Epithelial cell of esophagus (primary cell): ENCODE results near the gene CPED1.

Experiments used
- DNase-seq: peaks from one replicate; pipeline ENCODE4 v3.0.0; 2010; ENCODE audit warnings: low read depth
- H3K4me3 ChIP-seq: 2 replicates; pipeline ENCODE4 v1.5.1; 2011; ENCODE audit warnings: mild to moderate bottlenecking, low read length, control low read depth
- TF ChIP-seq, protein P1 (sequence below): IDR thresholded peaks from 2 replicates; pipeline ENCODE4 v1.5.1; 2011; ENCODE audit warnings: low read depth, mild to moderate bottlenecking, low read length, control low read depth, inconsistent platforms; ENCODE audit not compliant: insufficient read depth; ENCODE audit errors: missing control alignments

CPED1 gene

GRCh38 chr7:121274467-121274866 is 286.0 kb downstream of the CPED1 start:
- DNase-seq: no peak
- TF ChIP-seq, protein P1, sequence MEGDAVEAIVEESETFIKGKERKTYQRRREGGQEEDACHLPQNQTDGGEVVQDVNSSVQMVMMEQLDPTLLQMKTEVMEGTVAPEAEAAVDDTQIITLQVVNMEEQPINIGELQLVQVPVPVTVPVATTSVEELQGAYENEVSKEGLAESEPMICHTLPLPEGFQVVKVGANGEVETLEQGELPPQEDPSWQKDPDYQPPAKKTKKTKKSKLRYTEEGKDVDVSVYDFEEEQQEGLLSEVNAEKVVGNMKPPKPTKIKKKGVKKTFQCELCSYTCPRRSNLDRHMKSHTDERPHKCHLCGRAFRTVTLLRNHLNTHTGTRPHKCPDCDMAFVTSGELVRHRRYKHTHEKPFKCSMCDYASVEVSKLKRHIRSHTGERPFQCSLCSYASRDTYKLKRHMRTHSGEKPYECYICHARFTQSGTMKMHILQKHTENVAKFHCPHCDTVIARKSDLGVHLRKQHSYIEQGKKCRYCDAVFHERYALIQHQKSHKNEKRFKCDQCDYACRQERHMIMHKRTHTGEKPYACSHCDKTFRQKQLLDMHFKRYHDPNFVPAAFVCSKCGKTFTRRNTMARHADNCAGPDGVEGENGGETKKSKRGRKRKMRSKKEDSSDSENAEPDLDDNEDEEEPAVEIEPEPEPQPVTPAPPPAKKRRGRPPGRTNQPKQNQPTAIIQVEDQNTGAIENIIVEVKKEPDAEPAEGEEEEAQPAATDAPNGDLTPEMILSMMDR: no peak
- no peak overlapping the region for H3K4me3 ChIP-seq

DNA sequence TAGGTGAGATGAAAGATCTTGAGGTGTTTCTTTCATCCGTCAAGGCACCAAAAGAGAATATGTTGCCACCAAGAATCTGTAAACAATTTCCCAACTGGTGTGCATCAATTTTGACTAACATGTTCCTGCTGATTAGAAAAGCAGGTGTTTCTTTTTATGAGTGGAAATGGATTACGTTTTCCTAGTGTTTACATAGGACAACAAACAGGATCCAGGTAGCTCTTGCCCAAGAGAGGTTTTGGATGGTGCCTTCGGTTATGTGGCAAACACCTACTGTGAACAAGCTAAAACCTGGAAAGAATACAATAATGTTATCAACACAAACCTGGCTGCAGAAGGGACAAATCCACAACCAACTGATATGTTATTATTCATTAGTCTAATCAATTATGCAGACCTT is 286.7 kb downstream of the CPED1 start:
- no peak for DNase-seq
- no peak overlapping the region for H3K4me3 ChIP-seq
- TF ChIP-seq, protein P1: no peak

GRCh38 chr7:121276313-121276712 is 287.8 kb downstream of the CPED1 start:
- H3K4me3 ChIP-seq: no peak overlapping the region
- TF ChIP-seq, protein P1: no peak
- no peak for DNase-seq

GRCh38 chr7:121278120-121279021 is 289.9 kb downstream of the CPED1 start:
- TF ChIP-seq, protein P1: no peak
- DNase-seq: peak; percentile 56
- H3K4me3 ChIP-seq: no peak overlapping the region

- no peak for DNase-seq
- H3K4me3 ChIP-seq: no peak overlapping the region
Observed at GRCh38 chr7:121279060-121279620, 290.6 kb downstream of the CPED1 start.

GRCh38 chr7:121279822-121280221 is 291.3 kb downstream of the CPED1 start:
- H3K4me3 ChIP-seq: no peak overlapping the region
- no peak for DNase-seq
- TF ChIP-seq, protein P1: no peak

More at GRCh38 chr7:121279060-121279620, 290.6 kb downstream of the CPED1 start:
- TF ChIP-seq, protein P1: no peak
